GM18526 (cell line): ENCODE results near the gene GAL.

Experiments used
- POLR2A ChIP-seq: IDR thresholded peaks from 3 replicates; pipeline ENCODE4 v1.6.1; 2011; ENCODE audit not compliant: insufficient read length; ENCODE audit errors: extremely low read depth

GAL gene

GRCh38 chr11:68711114-68711513, 26.8 kb downstream of the GAL start:
- TF ChIP-seq POLR2A, result no peak

DNA sequence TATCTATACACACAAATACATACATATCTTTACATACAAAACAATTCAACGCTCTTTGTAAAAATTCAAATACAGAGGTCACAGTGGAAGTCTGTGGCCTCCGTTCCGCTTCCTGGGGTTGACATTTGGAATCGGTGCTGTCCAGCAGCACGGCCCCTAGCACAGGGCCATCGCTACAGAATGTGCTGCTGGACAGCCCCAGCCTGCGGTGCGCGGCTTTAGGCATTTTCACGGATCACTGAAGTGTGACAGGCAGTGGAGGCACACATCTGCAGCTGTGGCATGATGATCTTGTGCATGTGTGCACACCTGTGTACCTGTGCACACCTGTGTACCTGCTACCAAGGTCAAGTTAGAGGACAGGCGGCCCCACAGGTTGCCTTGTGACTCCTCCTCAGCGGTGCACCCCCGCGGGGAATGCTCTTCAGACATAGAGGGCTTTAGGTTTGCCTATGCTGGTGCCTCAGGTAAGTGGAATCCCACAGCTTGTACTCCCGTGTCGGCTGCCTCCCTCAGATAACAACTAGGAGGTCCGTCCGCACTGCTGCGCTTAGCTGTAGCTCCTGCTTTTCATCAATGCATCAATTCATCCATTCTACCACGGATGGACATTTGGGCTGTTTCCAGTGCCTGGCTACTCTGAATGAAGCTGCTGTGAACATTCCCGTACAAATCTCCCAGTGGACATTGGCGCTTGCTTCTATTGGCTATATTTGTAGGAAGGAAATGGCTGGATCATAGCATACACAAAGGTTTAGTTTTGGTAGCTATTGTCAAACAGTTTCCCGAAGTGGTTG, 29.9 kb downstream of the GAL start:
- TF ChIP-seq POLR2A, result no peak

DNA sequence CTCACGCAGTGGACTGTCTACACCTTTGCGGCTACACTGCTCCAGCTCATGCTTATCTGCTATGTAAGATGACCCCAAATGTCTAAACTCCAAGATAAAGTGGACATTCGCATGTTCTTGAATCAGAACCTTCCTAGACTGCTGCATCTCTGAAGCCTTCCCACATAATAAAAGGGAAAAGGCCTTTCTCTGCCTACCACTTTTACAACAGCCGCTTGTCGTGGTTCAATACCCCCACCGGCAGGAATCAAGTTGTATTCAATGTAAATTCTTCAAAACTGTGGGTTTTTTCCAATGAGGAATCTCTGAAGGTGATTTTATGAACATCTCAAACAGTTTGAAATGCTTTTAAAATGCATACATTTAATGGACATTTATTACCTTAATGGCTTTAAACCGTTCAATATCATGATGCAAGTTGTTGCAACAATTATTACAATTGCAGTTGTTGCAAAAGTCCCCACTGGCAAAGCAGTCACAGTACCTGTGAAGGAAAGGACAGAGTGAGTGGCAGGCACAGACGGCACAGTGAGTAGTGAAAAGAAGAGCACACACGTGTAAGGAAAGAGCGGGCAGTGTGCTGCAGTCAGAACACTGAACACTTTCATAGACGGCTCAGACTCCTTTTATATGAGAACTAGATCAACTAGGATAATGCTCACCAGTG, 31.2 kb downstream of the GAL start:
- no peak for TF ChIP-seq POLR2A

- TF ChIP-seq POLR2A, result no peak
These were observed 36.7 kb downstream of the GAL start for GRCh38 chr11:68721075-68721474.

DNA sequence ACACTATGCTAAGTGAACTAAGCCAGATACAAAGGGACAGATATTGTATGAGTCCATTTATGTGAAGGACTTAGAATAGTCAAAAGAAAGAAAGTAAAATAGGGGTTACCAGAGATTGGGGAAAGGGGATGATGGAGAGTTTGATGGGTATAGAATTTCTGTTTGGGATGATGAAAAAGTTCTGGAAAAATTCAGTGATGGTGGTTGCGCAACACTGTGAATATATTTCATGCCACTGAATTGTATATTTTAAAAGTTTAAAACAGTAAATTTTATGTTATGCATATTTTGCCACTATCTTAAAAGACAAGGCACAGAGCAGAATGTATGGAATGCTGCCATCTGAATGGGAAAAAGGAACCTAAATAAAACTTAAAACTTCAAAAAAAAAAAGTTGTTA, 37.8 kb downstream of the GAL start:
- no peak for TF ChIP-seq POLR2A

DNA sequence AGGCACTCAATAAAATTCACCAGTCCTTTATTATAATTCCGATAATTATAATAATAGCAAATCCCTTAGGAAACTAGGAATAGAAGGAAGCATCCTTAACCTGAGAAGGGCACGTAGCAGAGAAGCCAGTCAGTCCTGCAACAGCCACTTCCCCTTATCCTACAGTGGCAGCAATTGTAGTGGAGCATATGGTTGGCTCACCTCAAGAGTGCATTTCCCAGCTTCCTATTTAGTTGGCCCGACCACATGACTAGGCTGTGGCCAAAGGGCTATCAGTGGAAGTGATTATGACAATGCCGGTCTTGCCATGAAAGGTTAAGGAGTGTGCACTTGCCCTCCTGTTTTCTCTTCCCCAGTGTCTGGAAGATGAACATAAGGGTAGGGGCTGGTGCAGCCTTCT, 39.9 kb downstream of the GAL start:
- no peak for TF ChIP-seq POLR2A

DNA sequence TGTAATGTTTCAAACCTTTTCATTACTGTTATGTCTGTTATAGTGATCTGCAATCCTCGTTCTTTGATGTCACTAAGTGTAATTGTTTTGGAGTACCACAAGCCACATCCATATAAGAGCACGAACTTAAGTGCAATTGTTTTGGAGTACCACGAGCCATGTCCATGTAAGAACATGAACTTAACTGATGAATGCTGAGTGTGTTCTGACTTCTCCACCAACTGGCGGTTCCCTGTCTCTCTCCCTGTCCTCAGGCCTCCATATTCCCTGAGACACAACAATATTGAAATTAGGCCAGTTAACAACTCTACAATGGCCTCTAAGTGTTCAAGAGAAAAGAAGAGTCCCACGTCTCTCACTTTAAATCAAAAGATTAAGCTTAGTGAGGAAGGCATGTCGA, 43.4 kb downstream of the GAL start:
- no peak for TF ChIP-seq POLR2A

DNA sequence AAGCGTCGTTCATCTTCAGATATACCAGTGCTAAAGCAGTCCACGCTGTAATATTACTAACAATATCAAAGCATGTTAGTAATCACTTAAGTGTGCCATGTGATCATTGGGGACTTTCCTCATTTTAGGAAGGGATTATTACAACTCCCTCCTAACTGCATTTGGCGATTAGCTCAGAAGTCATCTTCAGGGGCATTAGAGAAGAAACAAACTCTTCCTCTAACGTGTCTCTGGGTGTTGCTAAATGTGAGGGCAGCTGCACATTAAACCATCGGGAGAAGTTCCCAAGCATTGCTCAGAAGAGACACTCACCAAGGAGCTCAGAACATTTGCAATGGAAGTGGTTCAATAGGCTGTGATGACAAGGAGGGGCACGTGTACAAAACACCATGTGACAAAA, 49.8 kb downstream of the GAL start:
- TF ChIP-seq POLR2A, result no peak

DNA sequence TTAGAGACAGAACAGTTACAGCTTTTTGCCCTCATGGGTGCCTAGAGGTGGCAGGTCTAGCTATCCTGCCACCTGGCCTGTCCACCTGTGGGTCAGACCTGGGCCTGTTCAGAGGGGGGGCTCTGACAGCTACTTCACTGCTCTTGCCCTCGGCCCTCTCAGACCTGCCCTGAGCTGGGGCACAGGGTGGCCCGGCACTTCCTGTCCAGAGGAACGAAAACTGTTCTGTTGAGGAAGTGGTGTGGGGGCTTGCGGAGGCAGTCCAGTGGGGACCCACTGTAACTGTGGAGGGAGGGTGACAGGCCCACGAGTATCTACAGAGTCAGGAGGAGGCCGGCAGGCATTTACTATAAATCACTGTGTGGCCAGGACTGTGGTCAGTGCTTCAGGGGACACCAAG, 50.8 kb downstream of the GAL start:
- no peak for TF ChIP-seq POLR2A

GRCh38 chr11:68735646-68736045, 51.3 kb downstream of the GAL start:
- no peak for TF ChIP-seq POLR2A
